H1 (cell line): ENCODE measurements around the gene MAN1A2. TPM values are rescaled to one million over a fixed set of nuclear protein-coding genes. Genes with fewer than 3 reads are reported as not detected.
"Not testable (repeated sequence)": the region's sequence is repeated elsewhere in the genome, so short reads cannot be mapped to it uniquely, and the experiment has no call there.

Experiments used
- CTCF ChIA-PET: fragments of 300-600 bp; sonication (Branson Sonifier 250); formaldehyde crosslinking; loops from one replicate; lab custom pipeline; 2021; ENCODE audit not compliant: partially characterized antibody; lab: Charles Lee
- POLR2A ChIA-PET: fragments of 300-600 bp; sonication (Branson Sonifier 250); formaldehyde crosslinking; loops from one replicate; lab custom pipeline; 2021; ENCODE audit warnings: inconsistent platforms; ENCODE audit not compliant: partially characterized antibody; lab: Charles Lee
- DNase-seq, 2 experiments: peaks; one replicate each; pipeline versions ENCODE4 v3.0.0 to v3.0.0-alpha.2; 2010 to 2022; ENCODE audit warnings: low spot score in 2 of 2, low read depth in 1 of 2, mixed read lengths in 1 of 2
- FAIRE-seq: peaks from 2 replicates; lab custom pipeline; 2011; peaks lifted over from hg19 to GRCh38; lab: Jason Lieb, UNC
- H2AFZ ChIP-seq: 2 replicates; pipeline ENCODE4 v1.8.1; 2012; ENCODE audit warnings: low read length, inconsistent platforms
- H2AK5ac ChIP-seq: 2 replicates; pipeline ENCODE4 v1.6.1; 2013; ENCODE audit warnings: low read depth, low read length
- H2BK120ac ChIP-seq: replicated peaks from 2 replicates; pipeline ENCODE3; 2013; ENCODE audit warnings: low read depth, low read length, inconsistent platforms
- H2BK12ac ChIP-seq: 2 replicates; pipeline ENCODE4 v1.6.1; 2013; ENCODE audit warnings: low read depth, low read length
- H2BK15ac ChIP-seq: 2 replicates; pipeline ENCODE4 v1.6.1; 2013; ENCODE audit warnings: low read length
- H2BK20ac ChIP-seq: 2 replicates; pipeline ENCODE4 v1.6.1; 2013; ENCODE audit warnings: low read length
- H2BK5ac ChIP-seq: 2 replicates; pipeline ENCODE4 v1.6.1; 2013; ENCODE audit warnings: low read depth, low read length
- H3K14ac ChIP-seq: 2 replicates; pipeline ENCODE4 v1.6.1; 2013; ENCODE audit warnings: inconsistent platforms; ENCODE audit not compliant: insufficient read length
- H3K18ac ChIP-seq: 2 replicates; pipeline ENCODE4 v1.6.1; 2013; ENCODE audit warnings: low read length; ENCODE audit errors: extremely low read depth
- H3K23ac ChIP-seq: 2 replicates; pipeline ENCODE4 v1.6.1; 2013; ENCODE audit warnings: inconsistent platforms; ENCODE audit not compliant: insufficient read length
- H3K23me2 ChIP-seq: 2 replicates; pipeline ENCODE4 v1.6.1; 2013; ENCODE audit warnings: low read depth, low read length
- H3K27ac ChIP-seq: 2 replicates; pipeline ENCODE4 v1.6.1; 2011; ENCODE audit warnings: low read depth, low read length, inconsistent platforms
- H3K27me3 ChIP-seq, 4 experiments: replicated peaks in 1 of 4; 1 replicate in 1 of 4; 2 replicates in 3 of 4; pipeline versions ENCODE4 v1.6.1 to v1.8.1; 2011 to 2013; ENCODE audit warnings: low read length in 3 of 4, mild to moderate bottlenecking in 3 of 4, inconsistent platforms in 2 of 4, mixed read lengths in 2 of 4, moderate library complexity in 1 of 4; ENCODE audit not compliant: control insufficient read depth in 3 of 4, insufficient read depth in 3 of 4; ENCODE audit errors: extremely low read depth in 1 of 4
- H3K36me3 ChIP-seq, 4 experiments: 2 replicates each; pipeline versions ENCODE4 v1.6.1 to v1.8.1; 2011 to 2013; ENCODE audit warnings: mild to moderate bottlenecking in 4 of 4, low read length in 3 of 4, moderate library complexity in 2 of 4, control low read depth in 1 of 4, inconsistent platforms in 1 of 4; ENCODE audit not compliant: insufficient read depth in 4 of 4, control insufficient read depth in 2 of 4
- H3K4ac ChIP-seq: replicated peaks from 2 replicates; pipeline ENCODE3; 2013; ENCODE audit warnings: low read length, low read depth, mixed read lengths, inconsistent platforms; ENCODE audit not compliant: insufficient read length
- H3K4me1 ChIP-seq, 4 experiments: replicated peaks in 1 of 4; 1 replicate in 1 of 4; 2 replicates in 3 of 4; pipeline versions ENCODE4 v1.6.1 to v1.8.1; 2011 to 2013; ENCODE audit warnings: low read length in 3 of 4, inconsistent platforms in 2 of 4, mixed read lengths in 1 of 4; ENCODE audit not compliant: insufficient read depth in 4 of 4, control insufficient read depth in 3 of 4
- H3K4me2 ChIP-seq, 2 experiments: 2 replicates each; pipeline versions ENCODE4 v1.6.1 to v1.8.1; 2011 to 2013; ENCODE audit warnings: low read depth in 2 of 2, low read length in 2 of 2, control low read depth in 1 of 2, inconsistent platforms in 1 of 2, mild to moderate bottlenecking in 1 of 2; ENCODE audit not compliant: insufficient read depth in 1 of 2
- H3K4me3 ChIP-seq, 4 experiments: fragments of 200-600, 300-600 bp in 1 of 4; sonication (generic), shearing (Covaris generic), sonication (Bioruptor Twin) in 1 of 4; 2 replicates each; pipeline versions ENCODE4 v1.5.1 to v1.8.1; 2011 to 2016; ENCODE audit warnings: low read length in 4 of 4, low read depth in 3 of 4, control low read depth in 2 of 4, inconsistent platforms in 2 of 4, mild to moderate bottlenecking in 2 of 4, mixed read lengths in 1 of 4, moderate library complexity in 1 of 4; ENCODE audit not compliant: insufficient read depth in 2 of 4; ENCODE audit errors: extremely low read depth in 1 of 4
- H3K56ac ChIP-seq: replicated peaks from 2 replicates; pipeline ENCODE3; 2013; ENCODE audit warnings: low read depth, mild to moderate bottlenecking, mixed read lengths, low read length, inconsistent platforms; ENCODE audit not compliant: insufficient read length
- H3K79me1 ChIP-seq: 2 replicates; pipeline ENCODE4 v1.6.1; 2013; ENCODE audit warnings: low read depth, low read length, control low read depth
- H3K79me2 ChIP-seq, 2 experiments: 2 replicates each; pipeline versions ENCODE4 v1.6.1 to v1.8.1; 2012 to 2013; ENCODE audit warnings: low read length in 2 of 2, mild to moderate bottlenecking in 2 of 2, inconsistent platforms in 1 of 2; ENCODE audit not compliant: insufficient read depth in 2 of 2, control insufficient read depth in 1 of 2
- H3K9ac ChIP-seq, 4 experiments: replicated peaks in 1 of 4; 1 replicate in 1 of 4; 2 replicates in 3 of 4; pipeline versions ENCODE4 v1.6.1 to v1.8.1; 2011 to 2013; ENCODE audit warnings: low read depth in 3 of 4, low read length in 3 of 4, control low read depth in 2 of 4, mild to moderate bottlenecking in 2 of 4, moderate library complexity in 2 of 4, inconsistent platforms in 1 of 4; ENCODE audit errors: extremely low read depth in 1 of 4
- H3K9me3 ChIP-seq, 2 experiments: 2 replicates each; pipeline versions ENCODE4 v1.6.1 to v1.8.1; 2012 to 2013; ENCODE audit warnings: mild to moderate bottlenecking in 2 of 2, moderate library complexity in 2 of 2, control low read depth in 1 of 2, inconsistent platforms in 1 of 2, low read depth in 1 of 2, low read length in 1 of 2, mixed read lengths in 1 of 2; ENCODE audit not compliant: insufficient read depth in 2 of 2
- H4K20me1 ChIP-seq, 2 experiments: replicated peaks in 1 of 2; 2 replicates each; pipeline versions ENCODE3 to v1.8.1; 2011 to 2013; ENCODE audit warnings: inconsistent platforms in 2 of 2, low read length in 2 of 2, mild to moderate bottlenecking in 1 of 2; ENCODE audit not compliant: insufficient read depth in 2 of 2, control insufficient read depth in 1 of 2
- H4K5ac ChIP-seq: 2 replicates; pipeline ENCODE4 v1.6.1; 2013; ENCODE audit warnings: low read length, low read depth, mixed read lengths, inconsistent platforms; ENCODE audit not compliant: insufficient read length
- H4K8ac ChIP-seq: 2 replicates; pipeline ENCODE4 v1.8.0; 2013; ENCODE audit warnings: mild to moderate bottlenecking, moderate library complexity, low read length, inconsistent platforms; ENCODE audit not compliant: insufficient read depth; ENCODE audit errors: extremely low read depth
- H4K91ac ChIP-seq: replicated peaks from 2 replicates; pipeline ENCODE3; 2013; ENCODE audit warnings: low read length, mixed read lengths, inconsistent platforms; ENCODE audit not compliant: insufficient read length
- HDAC6 ChIP-seq: IDR thresholded peaks from one replicate; pipeline ENCODE4 v1.7.1; 2012; ENCODE audit warnings: low read depth, mild to moderate bottlenecking, inconsistent platforms, low read length, moderate library complexity
- PHF8 ChIP-seq: fragments of 200-600 bp; sonication (generic); conservative IDR thresholded peaks from 2 replicates; pipeline ENCODE4 v1.7.1; 2012; ENCODE audit warnings: low read depth, mild to moderate bottlenecking, inconsistent platforms, low read length, moderate library complexity
- RAD21 ChIP-seq, 2 experiments: IDR thresholded peaks in 1 of 2; conservative IDR thresholded peaks in 1 of 2; 2 replicates each; pipeline ENCODE4 v1.6.1; 2011; ENCODE audit warnings: low read depth in 2 of 2, low read length in 2 of 2, improper control_type of control experiment in 1 of 2, inconsistent platforms in 1 of 2, mild to moderate bottlenecking in 1 of 2, moderate library complexity in 1 of 2
- SP4 ChIP-seq: IDR thresholded peaks from 2 replicates; pipeline ENCODE4 v1.6.1; 2012; ENCODE audit warnings: low read length, inconsistent platforms
- USF2 ChIP-seq: IDR thresholded peaks from 2 replicates; pipeline ENCODE4 v1.6.1; 2011; ENCODE audit warnings: low read length, improper control_type of control experiment
- YY1 ChIP-seq: IDR thresholded peaks from 2 replicates; pipeline ENCODE4 v1.6.1; 2011; ENCODE audit warnings: low read depth, mild to moderate bottlenecking, low read length
- WGBS, 2 experiments: shearing (Covaris generic) in 1 of 2; methylation state at CpG; one replicate each; pipeline versions ENCODE4 v1.1.6 to v1.1.7; 2013 to 2015; ENCODE audit warnings: low lambda C conversion rate in 2 of 2, mixed read lengths in 2 of 2, inconsistent platforms in 1 of 2, low coverage in 1 of 2, missing lambda C conversion rate in 1 of 2; ENCODE audit not compliant: insufficient replicate concordance in 2 of 2, insufficient coverage in 1 of 2, insufficient read length in 1 of 2; ENCODE audit errors: extremely low coverage in 1 of 2, missing lambda C conversion rate in 1 of 2; 5-methylcytosine and 5-hydroxymethylcytosine counted together
- polyA plus RNA-seq, 7 experiments: library from polyadenylated mRNA; depleted of rRNA in 3 of 7; stranded (reverse) in 5 of 7; unstranded in 2 of 7; fragments of >200 nt in 5 of 7; fragments of 200-250 nt in 2 of 7; gene quantifications; 1 replicate in 5 of 7; 2 replicates in 1 of 7; 4 replicates in 1 of 7; pipeline versions ENCODE4 v1.2.1 to v1.2.3, GENCODE V29; 2011 to 2013; ENCODE audit warnings: missing spikeins in 2 of 7, mixed read lengths in 2 of 7
- total RNA-seq: library from RNA; stranded (reverse); fragmentation: NEBNext Ultra II Directional; extraction: Animal tissue kit (Norgen Biotek cat#: 25700); gene quantifications from 2 replicates; pipeline ENCODE4 v1.2.1, GENCODE V29; 2021

MAN1A2 gene
- total and polyA plus RNA-seq, 2 of the 8 experiments (the other 6 are each of a cell fraction or from before 2014, with no cell fraction given): 5.5 to 18.8 TPM

DNA sequence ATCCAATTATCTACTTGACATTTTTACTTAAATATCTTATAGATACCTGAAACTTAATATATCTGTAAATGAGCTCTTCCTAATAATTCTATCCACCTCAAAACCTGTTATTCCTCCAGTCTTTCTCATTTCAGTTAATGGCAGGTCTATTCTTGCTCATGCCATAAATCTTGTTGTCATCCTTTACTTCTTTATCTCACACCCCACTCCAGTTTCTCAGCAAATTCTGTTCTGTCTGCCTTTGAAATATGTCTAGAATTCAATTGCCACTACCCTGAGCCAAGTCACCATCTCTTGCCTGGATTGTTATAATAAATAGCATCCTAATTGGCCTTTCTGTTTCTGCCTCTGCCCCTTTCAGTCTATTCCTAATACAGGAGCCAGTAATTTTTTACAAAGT is 105.8 kb downstream of the MAN1A2 start (continued):
- no peak for TF ChIP-seq USF2
- no peak for TF ChIP-seq YY1
- TF ChIP-seq SP4: no peak
- no peak for TF ChIP-seq HDAC6
- TF ChIP-seq PHF8: no peak
- TF ChIP-seq RAD21 (IDR thresholded peaks at IDR 0.05 in 1 of 2, conservative IDR thresholded peaks at IDR 0.05 in 1 of 2; ENCODE audit: low read depth in 2 of 2, low read length in 2 of 2): no peak

DNA sequence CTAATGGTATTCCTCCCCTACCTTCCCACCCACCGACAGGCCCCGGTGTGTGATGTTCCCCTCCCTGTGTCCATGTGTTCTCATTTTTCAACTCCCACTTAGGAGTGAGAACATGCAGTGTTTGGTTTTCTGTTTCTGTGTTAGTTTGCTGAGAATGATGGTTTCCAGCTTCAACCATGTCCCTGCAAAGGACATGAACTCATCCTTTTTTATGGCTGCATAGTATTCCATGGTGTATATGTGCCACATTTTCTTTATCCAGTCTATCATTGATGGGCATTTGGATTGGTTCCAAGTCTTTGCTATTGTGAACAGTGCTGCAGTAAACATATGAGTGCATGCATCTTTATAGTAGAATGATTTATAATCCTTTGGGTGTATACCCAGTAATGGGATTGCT is 108.2 kb downstream of the MAN1A2 start:
- H2BK12ac ChIP-seq, H3K4me1 ChIP-seq, H3K27me3 ChIP-seq, DNase-seq, H3K4me2 ChIP-seq, H4K20me1 ChIP-seq, POLR2A ChIA-PET, H4K91ac ChIP-seq, H3K4ac ChIP-seq, H3K4me3 ChIP-seq, H2BK20ac ChIP-seq, H3K36me3 ChIP-seq, FAIRE-seq, H3K56ac ChIP-seq, H2BK5ac ChIP-seq, H2BK15ac ChIP-seq, H2BK120ac ChIP-seq, H2AK5ac ChIP-seq, H3K23ac ChIP-seq, H3K79me1 ChIP-seq, H3K79me2 ChIP-seq, H3K23me2 ChIP-seq, H3K9ac ChIP-seq, H4K8ac ChIP-seq, H3K27ac ChIP-seq, CTCF ChIA-PET, H3K14ac ChIP-seq, H4K5ac ChIP-seq, H3K9me3 ChIP-seq, H2AFZ ChIP-seq, H3K18ac ChIP-seq: not testable (repeated sequence)
- 100% methylated on average over 2 of the region's 2 CpGs; no CpG with 5 or more reads in 1 of the 2 experiments for WGBS, 2 experiments
